NCI-H187 treated with DMSO at 0.1 percent for 48 hours (cell line): ENCODE measurements around the gene NTNG2.
"Not testable (repeated sequence)": the region's sequence is repeated elsewhere in the genome, so short reads cannot be mapped to it uniquely, and the experiment has no call there.

Experiments
- DNase-seq: peaks from one replicate; lab custom pipeline; 2025; lab: John Stamatoyannopoulos, UW

NTNG2 gene

GRCh38 chr9:132266017-132266416, 104.2 kb downstream of the NTNG2 start:
- no peak for DNase-seq

- no peak for DNase-seq
Observed at GRCh38 chr9:132267660-132268059, 105.8 kb downstream of the NTNG2 start.

GRCh38 chr9:132268725-132269352, 107.0 kb downstream of the NTNG2 start:
- peak; percentile 6 for DNase-seq

DNA sequence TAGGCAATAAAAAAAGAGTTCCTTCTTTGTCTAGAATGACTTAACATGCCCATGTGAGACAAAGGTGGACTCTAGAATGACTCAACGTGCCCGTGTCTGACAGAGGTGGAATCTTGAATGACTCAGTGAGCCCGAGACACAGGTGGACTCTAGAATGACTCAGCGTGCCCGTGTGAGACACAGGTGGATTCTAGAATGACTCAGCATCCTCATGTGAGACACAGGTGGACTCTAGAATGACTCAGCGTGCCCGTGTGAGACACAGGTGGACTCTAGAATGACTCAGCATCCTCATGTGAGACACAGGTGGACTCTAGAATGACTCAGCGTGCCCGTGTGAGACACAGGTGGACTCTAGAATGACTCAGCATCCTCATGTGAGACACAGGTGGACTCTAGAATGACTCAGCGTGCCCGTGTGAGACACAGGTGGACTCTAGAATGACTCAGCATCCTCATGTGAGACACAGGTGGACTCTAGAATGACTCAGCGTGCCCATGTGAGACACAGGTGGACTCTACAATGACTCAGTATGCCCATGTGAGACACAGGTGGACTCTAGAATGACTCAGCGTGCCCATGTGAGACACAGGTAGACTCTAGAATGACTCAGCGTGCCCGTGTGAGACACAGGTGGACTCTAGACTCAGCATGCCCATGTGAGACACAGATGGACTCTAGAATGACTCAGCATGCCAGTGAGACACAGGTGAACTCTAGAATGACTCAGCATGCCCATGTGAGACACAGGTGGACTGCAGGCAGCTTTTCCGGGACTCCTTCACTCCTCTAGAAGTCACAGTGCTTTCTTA, 108.1 kb downstream of the NTNG2 start:
- DNase-seq: not testable (repeated sequence)

GRCh38 chr9:132274861-132275260, 113.0 kb downstream of the NTNG2 start:
- DNase-seq: no peak

- no peak for DNase-seq
Observed at GRCh38 chr9:132283165-132283564, 121.3 kb downstream of the NTNG2 start.

DNA sequence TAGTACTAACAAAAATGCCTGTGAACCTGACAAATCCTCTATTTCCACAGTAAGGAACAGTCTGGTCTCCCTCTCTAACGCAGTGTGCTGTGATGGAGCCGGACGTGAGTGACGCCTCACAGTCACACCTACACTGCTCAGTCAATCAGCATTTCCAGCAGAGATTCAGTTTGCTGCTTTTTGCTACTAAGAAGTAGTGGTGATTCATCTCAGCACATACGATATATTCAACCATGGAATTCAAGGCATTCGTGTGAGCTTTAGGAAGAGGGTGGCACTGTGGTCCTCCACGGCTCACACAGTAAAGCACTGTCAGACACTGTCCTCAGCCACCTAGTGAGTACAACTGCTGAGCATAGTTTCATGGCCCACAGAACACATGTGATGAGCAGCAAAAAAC, 122.0 kb downstream of the NTNG2 start:
- DNase-seq: no peak

- no peak for DNase-seq
Observed at GRCh38 chr9:132287256-132287760, 125.5 kb downstream of the NTNG2 start.

- DNase-seq: no peak
Observed at GRCh38 chr9:132288361-132288760, 126.5 kb downstream of the NTNG2 start.

DNA sequence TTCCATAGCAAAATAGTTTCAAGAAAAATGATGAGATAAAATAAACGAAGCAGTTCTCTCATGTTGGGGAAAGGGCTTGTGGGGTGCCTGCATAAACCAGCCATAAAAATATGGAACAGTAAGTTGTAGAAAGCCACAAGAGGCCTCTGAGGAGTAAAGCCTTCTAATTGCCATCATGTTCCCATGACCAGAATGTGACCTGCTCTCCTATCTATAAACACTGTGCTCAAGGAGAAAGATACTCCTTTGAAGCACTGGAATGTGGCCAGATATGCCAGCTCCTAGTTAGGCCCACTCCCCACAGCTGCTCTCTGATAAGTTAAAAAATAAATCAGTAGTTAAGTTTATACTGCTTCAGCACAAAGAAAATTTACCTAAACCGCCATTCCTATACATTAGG, 127.1 kb downstream of the NTNG2 start:
- DNase-seq: no peak

DNA sequence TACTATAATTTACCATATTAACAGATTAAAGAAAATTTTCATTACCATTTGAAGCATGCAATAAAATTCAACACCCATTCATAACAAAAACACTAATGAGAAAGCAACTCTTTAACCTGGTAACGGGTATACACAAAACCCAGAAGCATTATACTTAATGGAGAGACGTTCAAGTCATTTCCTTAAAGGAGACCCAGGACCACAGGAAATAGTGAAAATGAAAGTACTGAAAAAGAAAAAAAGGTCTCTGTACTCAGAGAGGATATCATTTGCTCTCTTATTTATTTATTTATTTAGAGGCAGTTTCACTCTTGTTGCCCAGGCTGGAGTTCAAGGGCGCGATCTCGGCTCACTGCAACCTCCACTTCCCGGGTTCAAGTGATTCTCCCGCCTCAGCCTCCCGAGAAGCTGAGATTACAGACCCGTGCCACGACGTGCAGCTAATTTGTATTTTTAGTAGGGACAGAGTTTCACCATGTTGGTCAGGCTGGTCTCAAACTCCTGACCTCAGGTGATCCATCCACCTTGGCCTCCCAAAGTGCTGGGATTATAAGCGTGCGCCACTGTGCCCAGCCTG, 131.4 kb downstream of the NTNG2 start:
- no peak for DNase-seq
